Stomach (tissue), 9 donors: Measurements from ENCODE around the gene CECR2. TPM values are rescaled to one million over a fixed set of nuclear protein-coding genes. Genes with fewer than 3 reads are reported as not detected.

Experiments
- DNase-seq, 2 donors: peaks; one replicate each; pipeline versions ENCODE4 v3.0.0 to v3.0.0-alpha.2; 2013 to 2019
- H3K27ac ChIP-seq, 5 donors: fragments of 200-600 bp in 4 of 5; sonication (generic) in 4 of 5; one replicate each; pipeline ENCODE4 v1.5.1; 2013 to 2019; ENCODE audit warnings: mild to moderate bottlenecking in 1 of 5, moderate library complexity in 1 of 5
- H3K27me3 ChIP-seq, 3 donors: fragments of 200-600 bp; sonication (generic); one replicate each; pipeline ENCODE4 v1.5.1; 2017 to 2019; ENCODE audit warnings: mixed run types in 1 of 3
- H3K36me3 ChIP-seq, 4 donors: fragments of 200-600 bp; sonication (generic); 1 replicate in 3 of 4; 2 replicates in 1 of 4; pipeline ENCODE4 v1.5.1; 2016 to 2019
- H3K4me1 ChIP-seq, 4 donors: fragments of 200-600 bp; sonication (generic); one replicate each; pipeline ENCODE4 v1.5.1; 2016 to 2019
- H3K4me3 ChIP-seq, 4 donors: fragments of 200-600 bp; sonication (generic) in 3 of 4; one replicate each; pipeline ENCODE4 v1.5.1; 2016 to 2019; ENCODE audit warnings: mild to moderate bottlenecking in 1 of 4
- H3K9me3 ChIP-seq, 4 donors: fragments of 200-600 bp; sonication (generic); one replicate each; pipeline ENCODE4 v1.5.1; 2016 to 2019
- EP300 ChIP-seq: sonication (generic); formaldehyde crosslinking; IDR thresholded peaks from one replicate; pipeline ENCODE4 v1.6.1; 2017; ENCODE audit warnings: antibody characterized with exemption
- POLR2A ChIP-seq, 4 donors: fragments of 450-650 bp; IDR thresholded peaks; one replicate each; pipeline ENCODE4 v1.6.1; 2016; ENCODE audit warnings: antibody characterized with exemption in 4 of 4, control low read depth in 2 of 4, mild to moderate bottlenecking in 1 of 4, moderate library complexity in 1 of 4
- POLR2AphosphoS5 ChIP-seq, 3 donors: sonication (generic); formaldehyde crosslinking; IDR thresholded peaks; one replicate each; pipeline ENCODE4 v1.6.1; 2016; ENCODE audit warnings: antibody characterized with exemption in 3 of 3
- WGBS, 5 donors: extraction: QIAGEN DNeasy Blood & Tissue Kit in 3 of 5; methylation state at CpG; one replicate each; pipeline versions ENCODE4 v1.1.5 to v1.1.7; 2013 to 2018; 5-methylcytosine and 5-hydroxymethylcytosine counted together
- intact Hi-C: fragments of 100-400 bp; cut with DNase I; formaldehyde crosslinking; loops from one replicate; pipeline ENCODE4 v1.15.1; 2023; ENCODE audit warnings: low total_unique reads
- polyA plus RNA-seq, 3 donors: library from polyadenylated mRNA; stranded (reverse); fragments of 200-250 nt; gene quantifications; one replicate each; pipeline ENCODE4 v1.2.3, GENCODE V29; 2013
- total RNA-seq, 5 donors: library from RNA; depleted of rRNA; stranded (reverse); fragments of >200 nt; gene quantifications; one replicate each; pipeline versions ENCODE4 v1.1.0 to v1.2.3, GENCODE V29; 2014 to 2016
- TF ChIP-seq, protein P1 (sequence below), 7 experiments: fragments of 450-650 bp in 4 of 7; fragments of 200-600 bp in 3 of 7; sonication (generic) in 3 of 7; IDR thresholded peaks; one replicate each; pipeline ENCODE4 v1.5.1; 2016 to 2019; ENCODE audit warnings: antibody characterized with exemption in 7 of 7, control low read depth in 2 of 7, mild to moderate bottlenecking in 1 of 7
- donor health status: healthy with polysubstance abuse.
- donor health status: Bipolar disorder and iron deficiency.
- donor health status: healthy.

The CECR2 gene
- total and polyA plus RNA-seq, 8 donors, result 0.13 to 3.1 (median 0.44) TPM; not detected in 1

DNA sequence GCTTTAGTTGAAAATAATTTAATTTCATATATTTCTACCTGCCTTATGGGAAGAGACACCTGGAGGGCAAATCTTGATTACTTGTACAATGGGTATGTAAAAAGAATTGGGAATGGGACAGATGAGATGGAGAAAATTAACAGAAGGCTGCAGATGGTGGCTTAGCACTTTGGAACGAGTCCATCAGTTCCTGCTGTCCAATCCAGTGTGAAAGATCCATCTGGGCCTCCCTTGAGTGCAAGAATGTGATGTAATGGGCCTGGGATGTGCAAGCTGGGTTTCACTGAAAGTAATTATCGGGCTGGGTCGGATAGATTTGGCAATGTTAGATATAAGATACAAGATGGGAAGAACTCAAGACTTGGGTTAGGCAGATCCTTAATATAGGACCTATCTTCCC lies 42.0 kb downstream of the CECR2 start:
- Histone ChIP-seq H3K36me3 (no peaks in the 10 kb centered on the region), H3K4me1 (no peaks in the 10 kb centered on the region), H3K9me3 (no peaks in the 10 kb centered on the region), H3K27me3 (no peaks in the 10 kb centered on the region), H3K27ac (no peak overlapping the region), H3K4me3 (no peak overlapping the region)
- 42 to 68% (median 54%) methylated on average over 3 of the region's 3 CpGs for WGBS, 5 donors
- intact Hi-C loops, result no loop called here
- no peak for TF ChIP-seq POLR2AphosphoS5 (IDR thresholded peaks at IDR 0.05)
- TF ChIP-seq POLR2A (IDR thresholded peaks at IDR 0.05), result no peak
- TF ChIP-seq, protein P1, sequence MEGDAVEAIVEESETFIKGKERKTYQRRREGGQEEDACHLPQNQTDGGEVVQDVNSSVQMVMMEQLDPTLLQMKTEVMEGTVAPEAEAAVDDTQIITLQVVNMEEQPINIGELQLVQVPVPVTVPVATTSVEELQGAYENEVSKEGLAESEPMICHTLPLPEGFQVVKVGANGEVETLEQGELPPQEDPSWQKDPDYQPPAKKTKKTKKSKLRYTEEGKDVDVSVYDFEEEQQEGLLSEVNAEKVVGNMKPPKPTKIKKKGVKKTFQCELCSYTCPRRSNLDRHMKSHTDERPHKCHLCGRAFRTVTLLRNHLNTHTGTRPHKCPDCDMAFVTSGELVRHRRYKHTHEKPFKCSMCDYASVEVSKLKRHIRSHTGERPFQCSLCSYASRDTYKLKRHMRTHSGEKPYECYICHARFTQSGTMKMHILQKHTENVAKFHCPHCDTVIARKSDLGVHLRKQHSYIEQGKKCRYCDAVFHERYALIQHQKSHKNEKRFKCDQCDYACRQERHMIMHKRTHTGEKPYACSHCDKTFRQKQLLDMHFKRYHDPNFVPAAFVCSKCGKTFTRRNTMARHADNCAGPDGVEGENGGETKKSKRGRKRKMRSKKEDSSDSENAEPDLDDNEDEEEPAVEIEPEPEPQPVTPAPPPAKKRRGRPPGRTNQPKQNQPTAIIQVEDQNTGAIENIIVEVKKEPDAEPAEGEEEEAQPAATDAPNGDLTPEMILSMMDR (IDR thresholded peaks at IDR 0.05), result no peak
- no peak for TF ChIP-seq EP300
- DNase-seq, result peak in 1 of 2 donors; percentile 53

DNA sequence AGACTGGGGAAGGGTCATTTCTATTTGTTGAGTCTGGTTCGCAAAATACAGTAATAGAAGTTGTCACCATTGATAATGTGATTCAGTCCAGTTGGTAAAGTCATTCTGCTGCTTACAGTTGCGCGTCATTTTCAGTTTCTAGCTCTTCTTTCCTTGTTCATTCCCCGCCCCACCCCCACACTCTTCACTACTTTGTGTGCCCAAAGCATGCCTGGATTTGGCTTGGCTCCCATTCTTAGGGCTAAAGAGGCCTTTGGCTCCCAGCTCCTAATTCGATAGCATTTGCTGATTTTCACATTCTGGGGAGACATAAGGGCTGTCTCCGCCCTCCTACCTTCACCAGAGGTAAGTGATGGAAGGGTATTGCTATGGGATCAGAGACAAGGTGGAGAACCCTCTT lies 43.0 kb downstream of the CECR2 start:
- TF ChIP-seq, protein P1 (IDR thresholded peaks at IDR 0.05), result no peak
- no peak for TF ChIP-seq EP300
- intact Hi-C loops, result no loop called here
- Histone ChIP-seq H3K36me3 (no peaks in the 10 kb centered on the region), H3K4me1 (no peaks in the 10 kb centered on the region), H3K27me3 (no peaks in the 10 kb centered on the region), H3K27ac (no peak overlapping the region), H3K9me3 (no peaks in the 10 kb centered on the region), H3K4me3 (no peak overlapping the region)
- no peak for DNase-seq
- WGBS, 5 donors, result 82 to 95% (median 86%) methylated on average over 6 of the region's 6 CpGs

DNA sequence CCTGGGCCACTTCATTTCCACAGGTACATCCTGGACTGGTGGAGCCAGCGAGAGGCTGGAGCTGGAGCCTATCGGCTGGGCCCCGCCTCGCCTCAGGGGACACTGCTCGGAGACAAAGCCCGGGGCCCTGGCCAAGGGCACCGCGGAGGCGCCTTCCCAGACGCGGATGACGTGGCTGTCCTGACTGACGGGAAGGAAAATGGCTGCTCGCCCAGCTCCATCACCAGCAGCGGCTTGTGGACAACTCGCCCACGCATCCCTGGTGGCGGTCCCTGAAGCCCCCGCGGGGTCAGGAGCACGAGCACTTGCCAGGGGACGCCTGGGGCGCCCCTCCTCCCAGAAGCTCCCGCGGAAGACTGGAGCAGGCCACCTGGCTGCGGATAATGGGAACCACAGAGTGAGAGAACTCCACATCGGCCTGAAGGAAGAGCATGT lies 49.6 kb downstream of the CECR2 start:
- no peak for TF ChIP-seq POLR2A (IDR thresholded peaks at IDR 0.05)
- TF ChIP-seq EP300, result no peak
- TF ChIP-seq, protein P1 (IDR thresholded peaks at IDR 0.05), result no peak
- no peak for TF ChIP-seq POLR2AphosphoS5 (IDR thresholded peaks at IDR 0.05)
- 84 to 90% (median 86%) methylated on average over 26 to 27 of the region's 27 CpGs for WGBS, 5 donors
- no peak for DNase-seq
- no peaks in the 10 kb centered on the region for H3K36me3 ChIP-seq
- H3K27ac ChIP-seq, result no peak overlapping the region
- H3K4me1 ChIP-seq, result no peaks in the 10 kb centered on the region
- H3K4me3 ChIP-seq, result no peak overlapping the region
- no peaks in the 10 kb centered on the region for H3K27me3 ChIP-seq
- intact Hi-C loops, result no loop called here
- H3K9me3 ChIP-seq, result no peaks in the 10 kb centered on the region

DNA sequence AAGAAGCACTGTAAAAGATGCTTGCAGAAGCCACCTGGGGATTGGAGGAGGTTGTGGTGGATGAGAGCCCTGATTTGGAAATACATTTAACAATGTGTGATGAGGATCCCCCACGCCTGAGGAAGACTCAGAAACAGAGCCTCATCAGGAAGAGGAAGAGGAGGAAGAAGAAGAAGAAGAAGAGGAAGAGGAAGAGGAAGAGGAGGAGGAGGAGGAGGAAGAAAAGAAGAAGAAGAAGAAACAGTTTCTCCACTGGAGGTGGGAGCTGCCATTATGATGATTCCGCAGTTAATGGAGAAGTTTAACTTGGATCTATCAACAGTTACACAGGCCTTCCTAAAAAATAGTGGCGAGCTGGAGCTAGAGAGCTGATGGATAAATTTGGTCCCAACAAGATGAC lies 50.1 kb downstream of the CECR2 start:
- H3K4me1 ChIP-seq, result no peaks in the 10 kb centered on the region
- TF ChIP-seq EP300, result no peak
- no peak for TF ChIP-seq POLR2A (IDR thresholded peaks at IDR 0.05)
- TF ChIP-seq, protein P1 (IDR thresholded peaks at IDR 0.05), result no peak
- TF ChIP-seq POLR2AphosphoS5 (IDR thresholded peaks at IDR 0.05), result no peak
- intact Hi-C loops, result no loop called here
- H3K27ac ChIP-seq, result no peak overlapping the region
- DNase-seq, result no peak
- H3K4me3 ChIP-seq, result no peak overlapping the region
- H3K9me3 ChIP-seq, result no peaks in the 10 kb centered on the region
- no peaks in the 10 kb centered on the region for H3K27me3 ChIP-seq
- H3K36me3 ChIP-seq, result no peaks in the 10 kb centered on the region
- WGBS, 5 donors, result 71 to 93% (median 89%) methylated on average over 3 of the region's 3 CpGs
